ENCODE results near the gene SMYD3.

GRCh38 chr1:246492611-246493245 is 14.4 kb downstream of the SMYD3 start:
- TF ChIP-seq FOXM1 (IDR thresholded peaks at IDR 0.05; ENCODE audit: borderline replicate concordance): no peak
- TF ChIP-seq NFRKB (IDR thresholded peaks at IDR 0.05): no peak
- no peak for TF ChIP-seq BHLHE40 (IDR thresholded peaks at IDR 0.05; ENCODE audit: borderline replicate concordance)

Measured in HEK293T (cell line).